IMR-90 (cell line): ENCODE data around the gene TUBG2.
A peak's percentile ranks its signal among the peaks of the same experiment; 100 is the strongest.

ENCODE experiments used
- BHLHE40 ChIP-seq: fragments of 150-350 bp; IDR thresholded peaks from 2 replicates; pipeline ENCODE4 v1.6.1; 2016; ENCODE audit warnings: mild to moderate bottlenecking, low read depth, low read length
- CEBPB ChIP-seq: IDR thresholded peaks from 2 replicates; pipeline ENCODE4 v1.6.1; 2012; ENCODE audit warnings: low read depth, low read length, improper control_type of control experiment
- CTCF ChIP-seq: conservative IDR thresholded peaks from 2 replicates; pipeline ENCODE4 v1.5.1; 2012; ENCODE audit warnings: mild to moderate bottlenecking, low read depth, low read length, improper control_type of control experiment
- POLR2A ChIP-seq: IDR thresholded peaks from 2 replicates; pipeline ENCODE4 v1.6.1; 2012; ENCODE audit warnings: mild to moderate bottlenecking, low read depth, low read length
- RAD21 ChIP-seq: IDR thresholded peaks from 2 replicates; pipeline ENCODE4 v1.6.1; 2012; ENCODE audit warnings: low read length, improper control_type of control experiment

GRCh38 chr17:42679492-42680330 lies 20.6 kb downstream of the TUBG2 start:
- TF ChIP-seq POLR2A, result no peak
- peak; percentile 86 for TF ChIP-seq CTCF
- peak; percentile 16; the same call in 1 of the 2 replicates for TF ChIP-seq BHLHE40
- peak; percentile 69 for TF ChIP-seq RAD21
- no peak for TF ChIP-seq CEBPB
